HFFc6 (cell line): ENCODE data around the gene TSBP1. TPM values are rescaled to one million over a fixed set of nuclear protein-coding genes. Genes with fewer than 3 reads are reported as not detected.
"Not testable (repeated sequence)": the region's sequence is repeated elsewhere in the genome, so short reads cannot be mapped to it uniquely, and the experiment has no call there.

ENCODE experiments used
- DNase-seq: peaks from one replicate; pipeline ENCODE4 v3.0.0-alpha.2; 2018
- H3K27ac Mint-ChIP-seq: 2 replicates; pipeline ENCODE4 v1.8.0; 2020; ENCODE audit warnings: mild to moderate bottlenecking, mixed read lengths
- H3K27me3 Mint-ChIP-seq: 2 replicates; pipeline ENCODE4 v1.8.0; 2021; ENCODE audit warnings: mild to moderate bottlenecking, moderate library complexity, mixed read lengths; ENCODE audit not compliant: insufficient read depth
- H3K36me3 Mint-ChIP-seq: 2 replicates; pipeline ENCODE4 v1.8.0; 2021; ENCODE audit warnings: low read depth, mixed read lengths
- H3K4me1 Mint-ChIP-seq: 2 replicates; pipeline ENCODE4 v1.8.0; 2020; ENCODE audit warnings: low read depth, mixed read lengths
- H3K4me3 Mint-ChIP-seq: 2 replicates; pipeline ENCODE4 v1.8.0; 2020; ENCODE audit warnings: mild to moderate bottlenecking, moderate library complexity, mixed read lengths
- H3K9me3 Mint-ChIP-seq: 2 replicates; pipeline ENCODE4 v1.8.0; 2020; ENCODE audit warnings: mild to moderate bottlenecking, mixed read lengths
- total RNA-seq, 6 experiments: library from RNA; stranded (reverse); fragmentation: NEBNext Ultra II Directional; extraction: Animal tissue kit (Norgen Biotek cat#: 25700); gene quantifications; 2 replicates in 1 of 6; 3 replicates in 5 of 6; pipeline ENCODE4 v1.2.3, GENCODE V29; 2021
- TF ChIP-seq, protein P1 (sequence below): fragments of 200-600 bp; sonication (generic); IDR thresholded peaks from 2 replicates; pipeline ENCODE4 v1.5.0; 2021; ENCODE audit warnings: antibody characterized with exemption, mild to moderate bottlenecking

Gene TSBP1
- total RNA-seq, 6 experiments from 2014 or later: not detected

DNA sequence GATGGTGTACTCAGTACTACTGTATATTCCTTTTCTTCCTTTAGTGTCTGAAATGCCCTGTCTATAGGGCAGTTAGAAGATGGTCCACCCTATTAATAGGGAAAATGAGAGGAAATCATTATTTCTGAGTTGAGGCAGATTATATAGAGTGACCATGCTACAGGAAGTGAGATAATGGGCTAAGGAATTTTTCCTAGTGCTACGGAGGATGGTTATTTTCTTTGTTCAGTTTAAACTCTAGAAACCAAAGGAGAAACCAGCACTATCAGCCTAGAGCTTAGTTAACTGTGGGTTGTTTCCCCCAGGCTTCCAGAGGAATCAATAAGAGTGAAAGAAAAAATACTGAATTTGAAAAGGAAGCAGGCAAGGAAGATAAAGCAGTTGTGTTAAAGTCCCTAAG lies 474 bp downstream of the TSBP1 start:
- Mint-ChIP-seq H3K4me1 (peaks cover 26% of the 10 kb centered on the region), H3K4me3 (no peak overlapping the region), H3K27me3 (peaks cover 18% of the 10 kb centered on the region), H3K9me3 (no peaks in the 10 kb centered on the region), H3K36me3 (no peaks in the 10 kb centered on the region), H3K27ac (no peak overlapping the region)
- TF ChIP-seq, protein P1, sequence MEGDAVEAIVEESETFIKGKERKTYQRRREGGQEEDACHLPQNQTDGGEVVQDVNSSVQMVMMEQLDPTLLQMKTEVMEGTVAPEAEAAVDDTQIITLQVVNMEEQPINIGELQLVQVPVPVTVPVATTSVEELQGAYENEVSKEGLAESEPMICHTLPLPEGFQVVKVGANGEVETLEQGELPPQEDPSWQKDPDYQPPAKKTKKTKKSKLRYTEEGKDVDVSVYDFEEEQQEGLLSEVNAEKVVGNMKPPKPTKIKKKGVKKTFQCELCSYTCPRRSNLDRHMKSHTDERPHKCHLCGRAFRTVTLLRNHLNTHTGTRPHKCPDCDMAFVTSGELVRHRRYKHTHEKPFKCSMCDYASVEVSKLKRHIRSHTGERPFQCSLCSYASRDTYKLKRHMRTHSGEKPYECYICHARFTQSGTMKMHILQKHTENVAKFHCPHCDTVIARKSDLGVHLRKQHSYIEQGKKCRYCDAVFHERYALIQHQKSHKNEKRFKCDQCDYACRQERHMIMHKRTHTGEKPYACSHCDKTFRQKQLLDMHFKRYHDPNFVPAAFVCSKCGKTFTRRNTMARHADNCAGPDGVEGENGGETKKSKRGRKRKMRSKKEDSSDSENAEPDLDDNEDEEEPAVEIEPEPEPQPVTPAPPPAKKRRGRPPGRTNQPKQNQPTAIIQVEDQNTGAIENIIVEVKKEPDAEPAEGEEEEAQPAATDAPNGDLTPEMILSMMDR: no peak
- DNase-seq: no peak

DNA sequence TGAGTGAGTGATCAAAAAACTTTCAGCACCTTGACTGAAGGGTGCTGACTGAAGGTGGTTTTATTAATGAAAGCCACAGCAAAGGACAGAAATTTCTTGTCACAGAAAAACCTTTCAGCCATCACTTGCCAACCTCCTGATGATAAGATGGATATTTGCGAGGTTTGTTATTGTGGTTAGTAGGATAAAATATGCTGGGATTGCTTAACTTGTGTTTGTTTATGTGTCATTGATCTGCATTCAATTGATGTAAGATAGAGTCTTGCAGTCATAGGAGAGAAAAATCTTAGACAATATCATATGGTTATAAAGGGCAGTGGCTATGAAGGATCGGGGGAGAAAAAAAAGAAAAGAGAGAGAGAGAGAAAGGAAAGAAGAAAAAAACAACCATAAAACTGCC lies 1.2 kb downstream of the TSBP1 start:
- Mint-ChIP-seq H3K4me1 (peaks cover 26% of the 10 kb centered on the region), H3K27me3 (peaks cover 15% of the 10 kb centered on the region), H3K4me3 (no peak overlapping the region), H3K36me3 (no peaks in the 10 kb centered on the region), H3K9me3 (no peaks in the 10 kb centered on the region), H3K27ac (no peak overlapping the region)
- no peak for DNase-seq
- TF ChIP-seq, protein P1: no peak

DNA sequence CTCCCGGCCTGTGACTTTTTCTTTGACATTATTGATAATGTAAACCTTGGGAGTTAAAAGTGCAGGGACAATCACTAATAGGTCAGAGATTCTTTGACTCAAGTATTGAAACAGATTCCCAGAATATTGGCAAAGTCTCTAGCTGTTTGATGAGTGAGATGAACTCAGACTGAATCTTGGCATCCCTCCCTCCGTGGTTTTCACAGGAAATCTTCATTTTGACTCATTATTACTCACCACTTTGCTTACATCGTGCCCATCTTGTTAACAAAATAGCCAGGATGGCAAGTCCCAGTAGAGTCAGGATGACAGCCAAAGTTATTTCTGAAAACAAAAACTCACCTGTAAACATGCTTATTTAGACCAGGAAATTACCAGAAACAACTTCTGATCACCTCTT lies 2.0 kb downstream of the TSBP1 start:
- Mint-ChIP-seq H3K36me3 (no peaks in the 10 kb centered on the region), H3K4me3 (no peak overlapping the region), H3K27ac (no peak overlapping the region), H3K4me1 (peaks cover 26% of the 10 kb centered on the region), H3K27me3 (peaks cover 13% of the 10 kb centered on the region), H3K9me3 (no peaks in the 10 kb centered on the region)
- TF ChIP-seq, protein P1: no peak
- DNase-seq: peak; percentile 65

DNA sequence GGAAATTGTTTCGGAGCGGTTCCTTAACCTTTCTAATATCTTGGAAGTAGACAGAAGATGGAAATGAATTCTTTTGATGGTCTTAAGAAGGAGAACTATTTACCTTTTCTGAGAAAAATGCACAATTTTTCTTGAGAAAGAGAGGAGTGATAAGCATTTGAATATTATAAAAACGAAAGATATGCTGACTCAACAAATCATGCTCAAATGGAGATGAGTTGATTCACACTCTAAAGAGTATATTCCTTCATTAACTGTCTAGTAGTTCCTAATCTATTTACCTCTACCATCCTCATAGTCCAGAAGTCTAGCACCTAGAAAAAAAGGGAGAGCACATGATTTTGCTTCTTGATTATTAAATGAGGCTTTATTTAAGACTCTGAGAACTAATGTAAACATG lies 4.1 kb downstream of the TSBP1 start:
- Mint-ChIP-seq H3K27me3 (peaks cover 18% of the 10 kb centered on the region), H3K4me1 (peaks cover 26% of the 10 kb centered on the region)
- TF ChIP-seq, protein P1: no peak

DNA sequence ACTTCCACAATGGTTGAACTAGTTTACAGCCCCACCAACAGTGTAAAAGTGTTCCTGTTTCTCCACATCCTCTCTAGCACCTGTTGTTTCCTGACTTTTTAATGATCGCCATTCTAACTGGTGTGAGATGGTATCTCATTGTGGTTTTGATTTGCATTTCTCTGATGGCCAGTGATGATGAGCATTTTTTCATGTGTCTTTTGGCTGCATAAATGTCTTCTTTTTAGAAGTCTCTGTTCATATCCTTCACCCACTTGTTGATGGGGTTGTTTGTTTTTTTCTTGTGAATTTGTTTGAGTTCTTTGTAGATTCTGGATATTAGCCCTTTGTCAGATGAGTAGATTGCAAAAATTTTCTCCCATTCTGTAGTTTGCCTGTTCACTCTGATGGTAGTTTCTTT lies 12.5 kb downstream of the TSBP1 start:
- not testable (repeated sequence) for H3K4me1 Mint-ChIP-seq, H3K9me3 Mint-ChIP-seq, H3K27me3 Mint-ChIP-seq, H3K4me3 Mint-ChIP-seq, H3K36me3 Mint-ChIP-seq, H3K27ac Mint-ChIP-seq, DNase-seq

More for the DNA sequence above, 4.1 kb downstream of the TSBP1 start:
- no peak overlapping the region for H3K4me3 Mint-ChIP-seq
- DNase-seq: no peak
- no peaks in the 10 kb centered on the region for H3K36me3 Mint-ChIP-seq
- no peak overlapping the region for H3K27ac Mint-ChIP-seq
- H3K9me3 Mint-ChIP-seq: no peaks in the 10 kb centered on the region

DNA sequence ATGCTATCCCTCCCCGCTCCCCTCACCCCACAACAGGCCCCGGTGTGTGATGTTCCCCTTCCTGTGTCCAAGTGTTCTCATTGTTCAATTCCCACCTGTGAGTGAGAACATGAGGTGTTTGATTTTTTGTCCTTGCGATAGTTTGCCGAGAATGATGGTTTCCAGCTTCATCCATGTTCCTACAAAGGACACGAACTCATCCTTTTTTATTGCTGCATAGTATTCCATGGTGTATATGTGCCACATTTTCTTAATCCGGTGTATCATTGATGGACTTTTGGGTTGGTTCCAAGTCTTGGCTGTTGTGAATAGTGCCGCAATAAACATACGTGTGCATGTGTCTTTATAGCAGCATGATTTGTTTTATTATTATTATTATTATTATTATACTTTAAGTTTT lies 13.2 kb downstream of the TSBP1 start:
- not testable (repeated sequence) for H3K27ac Mint-ChIP-seq, H3K36me3 Mint-ChIP-seq, H3K9me3 Mint-ChIP-seq, DNase-seq, H3K27me3 Mint-ChIP-seq, H3K4me3 Mint-ChIP-seq, H3K4me1 Mint-ChIP-seq

GRCh38 chr6:32355018-32355417 lies 16.7 kb downstream of the TSBP1 start:
- TF ChIP-seq, protein P1: no peak
- Mint-ChIP-seq H3K36me3 (no peaks in the 10 kb centered on the region), H3K27me3 (peaks cover 4% of the 10 kb centered on the region; the same call in 1 of the 2 replicates), H3K9me3 (no peaks in the 10 kb centered on the region), H3K4me1 (no peaks in the 10 kb centered on the region), H3K27ac (no peak overlapping the region), H3K4me3 (no peak overlapping the region)
- no peak for DNase-seq
